Islet precursor cell (in vitro differentiated cells): ENCODE measurements around the gene CEP57.

Experiments
- DNase-seq: peaks from one replicate; pipeline ENCODE4 v3.0.0-alpha.2; 2018

The CEP57 gene

DNA sequence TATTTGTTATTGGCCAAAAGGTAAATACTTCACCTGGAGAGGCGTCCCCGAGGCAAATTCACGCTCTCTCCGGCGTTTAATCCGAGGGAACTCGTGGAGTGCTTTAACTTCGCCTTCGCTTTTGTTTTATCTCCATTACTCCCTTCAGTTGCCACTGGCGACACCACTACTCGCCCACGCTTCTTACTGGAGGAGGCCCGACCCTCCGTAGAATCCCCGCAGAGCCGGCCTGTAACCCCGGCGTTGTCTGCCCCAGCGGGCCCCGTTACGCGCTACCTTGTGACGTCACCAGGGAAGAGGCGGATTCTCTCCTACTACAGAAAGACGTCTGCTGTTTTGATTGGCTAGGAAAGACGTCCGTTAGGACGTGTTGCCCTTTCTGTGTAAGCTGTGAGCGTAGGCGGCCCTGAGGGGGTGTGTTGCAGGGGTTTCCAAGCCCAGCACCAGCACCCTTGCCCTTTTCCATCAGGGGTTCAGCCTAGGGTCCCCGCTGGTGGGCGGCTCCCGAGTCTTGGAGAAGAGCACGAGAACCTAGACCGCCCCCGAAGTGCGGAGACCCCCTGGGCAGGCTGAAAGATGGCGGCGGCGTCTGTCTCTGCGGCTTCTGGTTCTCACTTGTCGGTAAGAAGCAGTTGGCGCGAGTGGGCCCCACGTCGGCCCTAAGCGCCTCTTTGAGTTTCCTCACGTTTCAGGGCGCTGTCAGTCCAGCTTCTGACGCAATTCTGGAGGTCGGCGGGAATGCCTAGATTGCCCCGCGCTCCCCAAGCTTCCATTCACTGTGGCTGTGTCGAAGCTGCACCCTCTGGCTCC is at the start of gene CEP57:
Gene CEP57, plus strand, starts transcription at position 376 of the 810 bp plus-strand sequence. Its CDS starts 201 bp downstream, at position 577.
- peak; percentile 97 for DNase-seq

DNA sequence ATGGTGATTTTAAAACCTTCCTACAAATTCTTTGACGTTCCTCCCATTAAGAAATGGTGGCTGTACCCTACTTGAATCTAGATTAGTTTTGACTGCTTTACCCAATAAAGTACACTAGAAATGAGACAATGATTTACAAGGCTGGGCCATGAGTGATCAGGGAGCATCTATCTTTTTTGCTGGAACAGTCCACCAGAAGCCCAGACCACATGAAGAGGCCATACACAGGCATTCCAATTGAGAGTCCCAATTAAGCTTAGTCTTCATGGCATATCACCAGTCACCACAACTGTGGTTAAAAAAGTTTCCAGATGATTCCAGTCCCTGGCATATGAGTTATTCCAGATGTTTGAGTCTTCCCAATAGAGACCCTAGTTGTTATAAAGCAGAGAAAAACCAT is 40.2 kb upstream of the CEP57 start:
- DNase-seq: no peak

DNA sequence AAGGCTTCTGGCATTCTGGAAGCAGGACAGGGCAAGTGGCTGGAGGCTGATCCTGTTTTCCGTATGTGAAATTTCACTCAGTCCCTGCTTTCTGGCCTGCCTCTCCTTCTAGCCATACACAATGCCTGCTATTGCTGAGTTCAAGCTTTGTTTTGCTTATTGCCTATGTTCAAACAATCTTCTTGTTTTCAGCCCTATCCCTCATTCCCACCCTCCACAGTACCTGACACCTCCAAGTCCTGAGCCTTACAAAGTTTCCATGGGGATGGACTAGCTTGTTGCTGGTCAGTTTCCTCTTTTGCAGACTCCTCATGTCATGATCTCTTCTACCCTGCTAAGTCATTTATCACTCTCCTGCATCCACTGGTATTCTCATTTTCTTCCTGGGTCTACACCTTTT is 38.8 kb upstream of the CEP57 start:
- DNase-seq: no peak

DNA sequence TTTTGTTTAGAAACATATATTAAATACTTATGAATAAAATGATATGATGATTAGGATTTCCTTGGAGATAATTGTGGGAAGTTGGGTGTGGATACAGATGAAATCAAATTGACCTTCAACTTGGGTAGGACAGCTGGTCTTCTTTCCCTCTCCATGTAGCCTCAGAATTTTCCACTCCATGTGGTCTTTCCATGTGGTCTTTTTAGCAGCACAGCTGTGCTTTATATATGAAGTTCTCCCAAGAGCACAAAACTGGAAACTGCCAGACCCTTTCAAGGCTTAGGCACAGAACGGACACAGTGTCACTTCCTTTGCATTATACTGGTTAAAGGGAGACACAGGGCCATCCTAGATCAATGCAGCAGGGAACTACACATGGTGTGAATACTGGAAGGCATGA is 29.4 kb upstream of the CEP57 start:
- no peak for DNase-seq

DNA sequence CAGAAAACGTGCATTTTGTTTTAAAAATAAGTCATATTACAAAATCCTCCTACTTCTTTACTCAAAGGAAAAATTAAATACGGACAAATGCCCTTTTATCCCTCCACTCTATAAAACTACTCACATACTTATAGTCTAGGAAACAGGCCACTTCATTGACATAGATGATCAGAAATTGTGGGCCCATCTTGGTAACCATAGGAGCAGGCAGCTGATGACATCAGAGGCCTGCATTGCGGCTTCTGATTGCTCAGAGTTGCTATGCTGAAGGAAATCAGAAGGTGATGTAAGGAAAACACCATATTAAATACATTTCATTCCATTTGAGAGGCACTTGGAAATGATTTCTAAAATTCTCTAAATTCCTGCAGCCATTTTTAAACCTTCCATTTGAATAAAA is 27.8 kb upstream of the CEP57 start:
- no peak for DNase-seq

DNA sequence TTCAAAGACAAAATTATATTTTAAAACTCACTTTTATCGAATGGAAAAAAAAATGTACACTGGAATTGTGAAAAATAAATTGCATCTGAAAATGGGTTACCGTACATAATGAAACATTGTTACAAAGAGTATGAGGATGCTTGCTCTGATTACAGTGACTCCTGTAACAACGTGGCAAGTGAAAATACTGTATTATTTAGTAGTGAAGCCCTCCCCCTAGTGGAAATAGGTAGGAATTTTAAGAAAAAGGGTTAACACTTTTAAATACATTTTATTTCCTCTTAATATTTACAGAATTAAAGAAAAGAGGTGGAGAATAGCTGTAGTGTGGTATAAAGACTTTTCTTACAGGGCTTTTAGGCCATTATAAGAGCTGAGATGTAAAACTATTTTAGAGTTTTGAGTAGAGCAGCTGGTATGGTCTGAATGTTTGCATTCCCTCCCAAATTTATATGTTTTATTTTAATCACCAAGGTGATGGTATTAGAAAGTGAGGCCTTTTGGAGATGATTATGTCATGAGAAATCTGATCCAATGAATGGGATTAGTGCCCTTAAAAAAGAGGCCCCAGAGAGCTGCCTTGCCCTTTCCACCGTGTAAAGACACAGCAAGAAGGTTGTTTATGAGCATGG is 25.9 kb upstream of the CEP57 start:
- no peak for DNase-seq

DNA sequence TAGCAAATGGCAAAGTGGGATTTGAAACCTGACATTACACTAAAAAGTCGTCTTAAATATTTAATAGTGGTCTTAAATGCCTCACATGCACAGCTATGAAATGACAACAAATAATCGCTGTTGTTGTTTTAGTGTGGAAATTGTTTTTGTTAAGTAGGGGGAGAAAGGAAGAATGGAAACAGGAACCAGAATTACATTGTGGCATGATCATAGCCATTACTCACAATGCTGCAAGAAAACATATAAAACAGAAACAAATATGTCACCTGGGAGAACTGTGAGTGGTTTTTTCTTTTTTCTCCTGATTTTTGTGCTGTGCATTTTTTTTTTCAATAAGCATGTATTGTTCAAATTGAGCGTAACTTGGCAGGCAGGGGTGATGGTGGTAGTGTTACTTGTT is 23.6 kb upstream of the CEP57 start:
- no peak for DNase-seq

DNA sequence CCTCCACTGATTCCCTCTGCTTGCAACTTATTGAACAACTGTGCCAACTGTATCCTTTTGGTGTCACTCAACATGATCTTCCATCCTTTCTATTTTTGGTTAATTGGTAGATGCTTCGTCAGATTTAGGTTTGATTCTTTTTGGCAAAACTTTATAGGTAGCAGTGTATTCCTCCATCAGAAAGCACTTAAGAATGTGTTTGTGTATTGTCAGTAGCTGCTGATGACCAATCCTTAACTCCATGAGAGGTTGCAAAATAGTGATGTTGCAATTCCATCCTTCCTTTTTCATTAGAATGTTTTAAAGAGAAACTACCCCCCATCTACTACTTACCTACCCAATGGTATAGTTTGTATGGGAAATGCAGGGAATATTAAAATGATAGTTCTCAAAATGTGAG is 22.8 kb upstream of the CEP57 start:
- DNase-seq: no peak

DNA sequence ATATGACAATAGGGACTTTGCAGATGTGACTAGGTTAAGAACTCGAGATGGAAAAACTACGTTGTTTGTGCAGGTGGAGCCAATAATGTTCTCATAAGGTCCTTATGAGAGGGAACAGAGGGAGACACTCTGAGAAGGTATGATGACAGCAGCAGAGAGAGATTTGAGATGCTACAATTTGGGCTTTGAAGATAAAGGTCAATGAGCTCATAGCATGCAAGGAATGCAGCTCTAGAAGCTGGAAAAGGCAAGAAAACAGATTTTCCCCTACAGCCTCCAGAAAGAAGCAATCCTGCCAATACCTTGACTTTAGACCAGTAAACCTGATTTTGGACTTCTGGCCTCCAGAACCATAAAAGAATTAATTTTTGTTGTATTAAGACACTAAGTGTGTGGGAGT is 21.8 kb upstream of the CEP57 start:
- DNase-seq: no peak

DNA sequence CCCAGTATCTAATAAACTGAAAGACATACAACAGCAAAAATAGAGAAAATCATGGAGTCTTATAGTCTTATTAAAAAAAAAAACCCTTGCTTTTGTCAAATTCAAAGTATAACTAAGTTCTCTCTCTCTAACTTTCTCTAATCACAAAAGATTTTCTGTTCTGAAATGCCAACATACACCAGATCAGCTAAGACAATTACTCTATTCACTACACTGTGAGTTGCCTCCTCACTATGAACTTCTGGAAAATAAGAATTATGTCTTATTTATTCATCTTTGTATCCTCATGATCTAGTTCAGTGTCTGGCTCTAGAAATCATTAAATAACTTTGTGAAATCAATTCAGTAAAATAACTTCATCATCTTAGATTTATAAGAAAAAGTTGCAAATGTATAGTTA is 13.4 kb upstream of the CEP57 start:
- no peak for DNase-seq

DNA sequence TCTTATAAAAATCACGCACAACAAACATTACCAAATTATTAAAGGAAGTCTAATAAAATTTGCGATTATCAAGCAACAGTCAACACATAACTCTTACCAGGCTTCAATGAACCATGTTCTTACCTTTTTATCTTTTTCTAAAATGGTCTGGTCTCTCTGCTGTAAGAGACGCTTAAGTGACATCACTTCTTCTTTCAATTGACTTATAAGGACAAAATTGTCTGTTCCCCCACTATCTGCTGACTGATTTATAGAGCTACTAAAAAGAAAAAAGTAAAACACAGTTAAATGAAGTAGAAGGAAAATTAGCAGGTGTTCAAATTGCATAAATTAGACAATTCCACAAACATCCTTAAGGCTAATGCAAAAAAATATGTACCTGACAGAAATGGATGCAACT is 11.6 kb upstream of the CEP57 start:
- no peak for DNase-seq

DNA sequence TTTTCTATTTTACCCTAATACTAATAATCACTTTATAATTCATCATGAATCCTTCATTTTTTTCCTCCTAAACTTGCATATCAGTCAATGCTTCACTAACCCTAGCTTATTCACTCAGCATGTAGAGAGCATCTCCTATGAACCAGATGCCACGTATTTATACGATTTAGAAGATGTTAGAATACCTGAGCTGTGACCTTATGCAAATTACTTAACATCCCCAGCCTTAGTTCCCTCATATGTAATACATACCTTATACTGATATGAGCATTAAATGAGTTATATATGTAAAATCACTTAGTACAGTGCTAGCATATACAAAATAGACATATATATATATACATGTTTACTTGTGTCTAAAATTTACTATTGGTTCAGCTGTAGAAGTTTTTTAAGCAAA is 9.8 kb upstream of the CEP57 start:
- DNase-seq: no peak

DNA sequence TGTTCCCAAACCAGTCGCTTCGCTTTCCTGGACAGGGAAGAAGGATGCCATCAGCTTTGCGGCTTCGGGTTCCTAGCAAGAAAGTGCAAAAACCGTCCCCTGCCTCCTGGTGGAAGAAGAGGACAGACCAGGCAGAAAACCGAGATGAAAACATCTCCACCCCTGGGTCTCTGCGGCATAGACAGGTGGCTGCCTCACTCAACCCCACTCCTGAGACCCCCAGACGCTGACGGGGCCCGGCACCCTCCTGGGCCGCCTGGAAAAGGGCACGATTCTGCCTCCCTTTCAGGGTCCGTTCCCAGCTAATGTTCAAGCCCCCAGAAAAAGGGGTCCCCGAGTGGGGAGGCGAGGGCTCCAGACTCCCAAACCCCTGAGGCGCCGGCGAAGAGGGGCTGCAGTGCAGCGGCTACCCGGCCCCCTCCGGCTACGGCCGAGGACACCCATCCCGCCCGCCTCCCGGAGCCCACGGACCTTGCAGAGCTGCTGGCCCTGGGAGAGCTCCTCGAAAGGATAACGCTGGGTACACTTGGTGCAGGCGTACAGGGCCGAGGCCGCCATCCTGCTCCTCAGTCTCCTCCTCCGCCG is 1.3 kb upstream of the CEP57 start:
- peak; percentile 82 for DNase-seq

DNA sequence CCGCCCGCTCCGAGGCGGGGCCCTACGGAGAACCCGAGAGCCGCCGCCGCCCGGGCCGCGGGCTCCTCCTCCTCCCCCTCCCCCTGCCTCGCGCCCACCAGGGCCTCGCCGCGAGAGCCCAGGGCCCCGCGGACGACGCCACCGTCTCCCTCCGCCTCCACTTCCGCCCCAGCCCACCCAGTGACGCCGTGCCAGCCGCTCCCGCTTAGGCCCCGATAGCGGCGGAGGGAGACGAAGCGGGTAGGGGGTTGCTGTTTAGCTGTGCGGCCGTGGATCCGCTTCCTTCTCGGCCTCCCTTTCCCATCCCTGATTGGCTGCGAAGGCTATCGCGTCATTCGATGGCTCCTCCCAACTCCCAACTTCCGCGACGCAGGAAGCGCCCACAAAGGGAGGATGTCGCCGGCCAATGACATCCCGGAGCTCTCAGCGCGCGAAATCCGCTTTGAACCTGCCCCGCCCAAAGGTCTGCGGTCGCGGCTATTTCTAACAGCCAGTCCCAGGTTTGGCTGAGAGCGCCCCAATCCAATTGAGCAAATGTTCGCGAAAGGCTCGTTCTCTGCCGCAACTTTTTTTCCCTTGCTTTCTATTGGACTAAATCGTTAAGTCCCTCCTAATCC is 684 bp upstream of the CEP57 start, which contains the start of gene FAM76B:
Gene FAM76B, minus strand, starts transcription at position 277 of the 617 bp plus-strand sequence. CDS start 304 bp downstream, outside the sequence.
- peak; percentile 99 for DNase-seq

DNA sequence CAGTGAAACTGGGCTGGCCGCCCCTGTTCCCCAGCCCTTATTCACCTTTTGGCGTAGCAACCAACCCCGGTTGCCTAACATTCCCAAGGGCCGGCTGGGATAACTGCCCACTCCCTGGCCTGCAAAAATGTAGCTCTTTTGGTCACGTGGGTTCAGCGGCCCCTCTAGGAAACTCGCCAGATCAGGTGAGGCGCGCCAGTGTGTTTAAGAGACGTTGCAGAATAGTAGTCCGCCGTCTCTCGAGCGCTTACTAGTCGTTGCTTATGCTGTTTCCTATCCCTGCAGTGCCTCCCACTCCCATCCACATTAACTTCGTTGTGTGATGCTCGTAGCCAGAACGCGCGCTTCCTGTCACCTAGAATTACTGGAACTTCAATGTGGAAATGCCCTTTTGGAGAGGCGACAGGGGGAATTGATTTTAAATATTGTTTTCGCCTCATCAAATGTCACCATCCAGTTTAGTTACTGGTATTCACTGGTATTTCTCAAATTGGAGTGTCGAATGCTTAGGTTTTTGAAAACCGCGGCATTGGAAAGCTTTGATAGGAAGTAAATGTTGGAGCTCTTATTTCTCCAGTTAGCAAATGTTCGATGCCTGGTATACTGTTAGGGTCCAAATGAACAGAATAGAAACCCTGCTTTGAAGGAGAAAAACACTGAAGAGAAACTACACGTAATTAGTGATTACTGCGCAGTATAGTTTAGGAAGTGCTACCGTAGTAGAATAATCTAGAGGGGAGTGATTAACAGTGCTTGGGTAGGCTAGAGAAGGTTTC is 823 bp downstream of the CEP57 start:
- DNase-seq: peak; percentile 92

DNA sequence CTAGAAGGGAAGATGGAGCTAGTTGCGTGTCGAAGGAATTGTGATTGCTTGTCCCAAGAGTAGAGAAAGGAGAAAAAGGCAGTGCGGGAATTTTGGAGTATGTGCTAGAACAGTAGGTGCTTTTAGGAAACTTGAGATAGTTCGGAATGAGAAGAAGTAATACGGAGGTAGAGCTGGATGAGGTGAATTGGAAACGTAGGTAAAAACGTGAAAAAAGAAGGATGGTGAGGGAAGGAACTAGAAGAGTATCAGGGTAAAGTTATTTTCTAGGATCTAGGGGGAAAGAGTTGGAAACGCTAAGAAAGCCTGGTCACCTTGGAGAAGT is 1.4 kb downstream of the CEP57 start:
- DNase-seq: no peak

DNA sequence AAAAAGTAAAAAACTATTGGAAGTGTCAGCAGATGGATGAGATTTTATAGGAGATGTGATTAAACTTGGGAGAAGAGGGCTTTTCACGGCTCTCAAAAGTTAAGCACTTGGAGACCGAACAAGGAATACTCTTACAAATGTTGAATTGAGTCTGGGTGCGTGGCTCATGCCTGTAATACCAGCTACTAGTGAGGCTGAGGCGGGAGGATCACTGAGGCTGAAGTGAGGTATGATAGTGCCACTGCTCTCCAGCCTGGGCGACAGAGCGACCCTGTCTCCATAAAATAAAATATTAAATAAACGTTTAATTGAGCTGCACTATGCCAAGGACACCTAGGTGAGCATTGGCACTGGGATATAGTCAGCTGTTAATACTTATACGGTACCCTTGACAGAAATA is 1.9 kb downstream of the CEP57 start:
- no peak for DNase-seq

DNA sequence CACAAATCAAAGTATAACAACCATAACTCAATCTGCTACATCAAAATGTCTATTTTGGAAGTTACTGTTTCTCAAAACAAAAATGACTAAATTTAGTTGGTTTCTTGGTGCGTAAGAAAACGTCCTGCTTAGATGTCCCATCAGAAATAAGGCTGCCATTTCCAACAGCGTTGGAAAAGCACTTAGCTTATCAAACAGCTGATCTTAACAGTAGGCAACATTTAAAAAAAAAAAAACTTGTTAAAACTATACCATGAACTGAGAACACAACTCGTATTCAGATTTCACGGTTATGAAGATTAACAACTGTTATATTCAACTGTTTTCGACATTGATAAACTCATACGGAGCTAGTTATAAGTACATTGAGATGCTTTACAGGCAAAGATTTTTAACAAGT is 2.4 kb downstream of the CEP57 start:
- DNase-seq: no peak

DNA sequence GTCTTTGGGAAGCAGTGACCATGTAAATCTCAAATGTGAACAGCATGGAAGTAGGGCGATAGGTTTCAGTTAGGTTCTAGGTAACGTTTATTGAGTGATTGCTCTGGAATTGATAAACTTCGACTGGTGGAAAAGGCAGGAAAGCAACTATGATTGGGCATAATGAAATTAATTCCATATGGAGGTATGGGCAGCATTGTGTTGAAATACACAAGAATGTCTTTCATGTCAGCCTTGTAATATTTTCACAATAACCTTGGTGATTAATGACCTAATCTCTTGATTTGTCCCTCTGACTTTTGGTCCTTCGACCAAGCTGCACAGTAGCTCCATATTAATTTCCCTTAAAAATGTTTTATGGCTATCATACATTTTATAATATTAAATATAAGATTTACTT is 2.8 kb downstream of the CEP57 start:
- no peak for DNase-seq

DNA sequence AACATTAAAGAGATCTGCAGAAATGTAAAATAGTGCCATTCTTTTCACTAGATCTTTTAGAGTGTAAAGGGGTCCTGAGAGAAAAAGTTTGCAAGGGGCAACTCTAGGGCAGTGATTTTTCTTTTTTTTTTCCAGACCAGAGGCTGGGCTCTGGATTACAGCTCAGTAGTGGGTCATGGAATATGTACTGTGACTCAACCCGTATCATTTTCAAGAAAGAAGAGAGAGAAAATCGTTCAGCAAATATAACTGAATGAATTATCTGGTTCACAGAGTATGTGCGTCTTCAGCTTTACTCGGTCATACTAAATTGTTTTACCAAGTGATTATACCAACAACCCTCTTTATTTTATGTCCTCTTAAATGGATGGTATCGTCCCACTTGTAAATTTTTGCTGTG is 3.8 kb downstream of the CEP57 start:
- no peak for DNase-seq

DNA sequence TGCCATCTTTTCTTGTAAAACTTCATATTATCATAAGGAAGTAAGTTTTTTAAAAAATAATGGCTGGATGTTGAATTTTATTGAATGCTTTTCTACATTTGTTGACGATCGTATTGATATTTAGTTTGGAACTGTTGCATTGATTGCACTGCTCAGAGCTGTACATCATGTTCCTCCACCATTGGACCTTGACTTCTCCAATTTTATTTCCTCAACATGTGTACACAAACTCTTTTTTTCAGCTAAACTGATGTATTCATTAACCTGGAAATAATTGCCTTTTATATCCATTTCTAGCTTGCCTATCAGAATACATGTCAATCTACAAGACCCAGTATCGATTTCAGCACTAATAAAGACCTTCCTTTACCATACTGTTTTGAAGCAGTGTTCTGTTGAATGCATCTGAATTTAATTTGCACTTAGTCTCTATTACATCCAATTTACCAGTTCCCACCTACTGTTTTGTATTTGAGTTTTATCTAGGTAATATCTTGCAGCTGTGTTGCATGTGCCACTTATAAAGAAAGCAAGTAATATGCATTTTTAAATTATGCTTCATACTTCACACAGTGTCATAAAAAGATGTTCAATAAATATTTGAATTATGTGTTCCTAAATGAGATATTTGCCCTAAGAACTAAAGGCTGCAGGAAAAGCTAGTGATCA is 5.5 kb downstream of the CEP57 start:
- DNase-seq: no peak

DNA sequence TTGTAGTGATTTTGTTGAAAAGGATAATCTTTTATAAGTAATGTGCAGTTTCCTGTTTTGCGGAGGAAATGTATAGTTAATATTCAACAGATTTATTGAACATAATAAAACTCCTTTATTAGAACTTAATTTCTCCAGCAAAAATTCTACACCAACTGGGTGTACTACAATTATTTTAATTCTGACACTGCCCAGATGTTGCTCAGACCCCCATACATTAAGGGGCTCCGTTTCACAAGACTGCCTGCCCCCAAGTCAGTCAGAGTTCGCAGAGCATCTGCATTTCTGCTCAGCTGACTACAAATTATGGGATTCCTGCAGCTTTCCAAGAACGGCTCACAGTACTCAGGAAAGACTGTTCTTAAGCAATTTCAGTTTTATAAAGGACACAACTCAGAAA is 6.2 kb downstream of the CEP57 start:
- DNase-seq: no peak

DNA sequence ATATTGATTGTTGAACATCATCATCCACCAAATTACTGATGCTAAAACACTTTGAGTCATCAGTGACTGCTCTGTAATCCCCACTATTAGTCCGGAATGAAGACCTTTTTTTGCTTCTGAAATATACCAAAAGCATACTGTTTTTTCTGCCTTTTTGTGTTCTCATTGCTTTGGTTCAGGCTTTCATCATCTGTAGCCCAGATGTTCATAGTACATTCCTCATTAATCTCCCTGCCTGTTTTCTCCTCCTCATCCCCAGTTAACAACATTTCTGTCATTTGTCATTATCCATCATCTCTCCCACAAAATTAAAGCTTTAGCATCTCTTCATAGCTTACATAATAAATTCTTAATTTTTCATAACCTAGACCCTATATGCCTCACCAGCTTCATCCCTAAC is 9.2 kb downstream of the CEP57 start:
- DNase-seq: no peak
